ENCODE data around the gene HSPA12A.

Gene HSPA12A

DNA sequence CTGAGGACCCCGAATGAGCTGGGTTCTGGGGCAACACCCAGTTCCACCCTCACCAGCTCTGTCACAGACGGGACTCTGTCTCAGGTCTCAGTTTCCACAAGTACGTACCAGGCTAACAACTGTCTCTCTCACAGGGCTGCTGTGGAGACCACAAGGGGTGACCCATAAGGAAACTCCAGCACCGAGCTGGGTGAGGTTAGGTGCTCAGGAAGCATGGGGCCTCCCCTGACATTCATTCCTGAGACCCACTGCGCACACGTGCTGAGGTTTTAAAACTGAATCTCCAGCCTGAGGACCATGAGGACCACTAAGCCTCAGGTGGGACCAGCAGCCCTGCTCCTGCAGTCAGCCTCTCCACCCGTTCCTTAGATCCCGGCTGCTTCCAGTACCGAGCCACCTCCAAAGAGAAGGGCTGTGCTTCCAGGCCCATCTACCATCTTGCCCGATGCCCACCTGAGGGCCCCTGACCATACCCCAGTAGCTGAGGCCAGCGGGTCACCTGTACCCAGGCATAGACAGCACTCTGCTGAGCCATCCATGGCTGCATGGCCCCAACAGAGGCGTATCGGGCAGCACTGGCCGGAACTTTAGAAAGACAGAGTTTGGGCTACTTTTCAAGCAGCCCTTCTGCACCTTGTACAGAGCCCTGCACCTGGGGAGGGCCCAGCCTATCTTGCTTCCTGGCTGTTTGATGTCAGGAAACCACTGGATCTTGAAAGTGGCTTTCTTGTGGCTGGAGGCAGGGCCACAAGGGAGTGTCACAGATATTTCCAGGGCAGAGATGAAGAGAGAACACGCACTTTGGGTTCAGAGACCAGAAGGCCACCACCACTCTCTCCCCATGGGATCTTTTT is 18.7 kb downstream of the HSPA12A start:
- H3K4me3 ChIP-seq (ENCODE audit: low read depth, low read length) = no peak overlapping the region
- H3K27me3 ChIP-seq (ENCODE audit: control insufficient read depth, insufficient read depth, low read length) = no peaks in the 10 kb centered on the region
- no peaks in the 10 kb centered on the region for H3K9me3 ChIP-seq (ENCODE audit: control insufficient read depth, insufficient read depth, low read length)
- no peaks in the 10 kb centered on the region for H3K36me3 ChIP-seq (ENCODE audit: control insufficient read depth, insufficient read depth, low read length)
- H3K4me1 ChIP-seq (ENCODE audit: control insufficient read depth, insufficient read depth, low read length) = peaks cover 18% of the 10 kb centered on the region
- H3K27ac ChIP-seq (ENCODE audit: low read depth, low read length) = no peak overlapping the region
- no peak overlapping the region for H3K9ac ChIP-seq (ENCODE audit: low read depth, low read length)

- H3K27ac ChIP-seq (ENCODE audit: low read depth, low read length) = no peak overlapping the region
- no peaks in the 10 kb centered on the region for H3K36me3 ChIP-seq (ENCODE audit: control insufficient read depth, insufficient read depth, low read length)
- no peak overlapping the region for H3K9ac ChIP-seq (ENCODE audit: low read depth, low read length)
- no peaks in the 10 kb centered on the region for H3K27me3 ChIP-seq (ENCODE audit: control insufficient read depth, insufficient read depth, low read length)
- H3K4me3 ChIP-seq (ENCODE audit: low read depth, low read length) = no peak overlapping the region
- no peaks in the 10 kb centered on the region for H3K9me3 ChIP-seq (ENCODE audit: control insufficient read depth, insufficient read depth, low read length)
- peaks cover 18% of the 10 kb centered on the region for H3K4me1 ChIP-seq (ENCODE audit: control insufficient read depth, insufficient read depth, low read length)
Observed at GRCh38 chr10:116722736-116723427, 19.5 kb downstream of the HSPA12A start.

- Histone ChIP-seq H3K9ac (ENCODE audit: low read depth, low read length) (no peak overlapping the region), H3K4me1 (ENCODE audit: control insufficient read depth, insufficient read depth, low read length) (peaks cover 18% of the 10 kb centered on the region), H3K27ac (ENCODE audit: low read depth, low read length) (peak overlapping the region; percentile 2), H3K36me3 (ENCODE audit: control insufficient read depth, insufficient read depth, low read length) (no peaks in the 10 kb centered on the region), H3K9me3 (ENCODE audit: control insufficient read depth, insufficient read depth, low read length) (no peaks in the 10 kb centered on the region), H3K4me3 (ENCODE audit: low read depth, low read length) (no peak overlapping the region), H3K27me3 (ENCODE audit: control insufficient read depth, insufficient read depth, low read length) (no peaks in the 10 kb centered on the region)
Observed at GRCh38 chr10:116721547-116722392, 20.6 kb downstream of the HSPA12A start.

DNA sequence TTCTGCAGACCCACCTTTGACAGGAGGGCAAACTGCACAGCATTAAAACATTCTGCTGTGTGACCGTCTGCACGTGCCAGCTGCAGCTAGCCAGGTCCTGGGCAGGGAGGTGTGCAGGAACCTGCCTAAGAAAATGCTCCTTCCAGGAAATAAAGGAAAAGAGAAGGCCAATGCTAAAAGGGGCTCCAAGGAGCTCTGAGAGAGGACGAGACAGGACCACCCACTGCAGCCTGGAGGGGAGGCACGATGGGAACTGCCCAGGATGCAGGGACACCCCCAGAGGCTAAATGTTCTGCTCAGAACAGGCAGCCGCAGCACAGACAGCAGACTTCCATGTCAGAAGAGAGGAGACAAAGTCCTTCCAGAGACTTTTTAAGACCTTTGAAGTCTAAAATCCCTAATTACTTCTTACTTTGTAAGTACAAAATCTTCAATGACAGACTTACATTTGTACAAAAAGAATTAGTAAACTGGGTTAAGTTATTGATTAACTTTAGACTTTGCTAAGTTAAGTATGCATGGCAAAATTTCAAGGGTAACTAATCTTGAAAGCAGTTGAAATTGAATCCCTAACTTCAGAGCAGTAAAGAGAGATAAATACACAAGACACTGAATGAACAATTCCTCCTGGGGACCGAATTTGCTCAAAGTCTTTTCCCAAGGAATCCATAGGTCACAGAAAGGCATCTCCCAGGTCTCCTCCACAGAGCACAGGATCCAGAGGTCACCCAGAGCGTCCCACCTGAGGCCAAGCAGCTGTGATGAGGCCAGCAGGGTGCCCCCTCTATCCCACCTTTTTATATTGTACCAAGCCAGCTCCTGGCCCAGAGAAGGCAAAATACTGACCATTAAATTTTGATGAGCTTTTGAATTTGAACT is 21.5 kb downstream of the HSPA12A start:
- Histone ChIP-seq H3K4me1 (ENCODE audit: control insufficient read depth, insufficient read depth, low read length) (peaks cover 18% of the 10 kb centered on the region), H3K36me3 (ENCODE audit: control insufficient read depth, insufficient read depth, low read length) (no peaks in the 10 kb centered on the region), H3K9me3 (ENCODE audit: control insufficient read depth, insufficient read depth, low read length) (no peaks in the 10 kb centered on the region), H3K4me3 (ENCODE audit: low read depth, low read length) (no peak overlapping the region), H3K27me3 (ENCODE audit: control insufficient read depth, insufficient read depth, low read length) (no peaks in the 10 kb centered on the region), H3K27ac (ENCODE audit: low read depth, low read length) (peak overlapping the region; percentile 2), H3K9ac (ENCODE audit: low read depth, low read length) (no peak overlapping the region)

- peaks cover 18% of the 10 kb centered on the region for H3K4me1 ChIP-seq (ENCODE audit: control insufficient read depth, insufficient read depth, low read length)
- no peaks in the 10 kb centered on the region for H3K9me3 ChIP-seq (ENCODE audit: control insufficient read depth, insufficient read depth, low read length)
- H3K27me3 ChIP-seq (ENCODE audit: control insufficient read depth, insufficient read depth, low read length) = no peaks in the 10 kb centered on the region
- no peak overlapping the region for H3K27ac ChIP-seq (ENCODE audit: low read depth, low read length)
- H3K36me3 ChIP-seq (ENCODE audit: control insufficient read depth, insufficient read depth, low read length) = no peaks in the 10 kb centered on the region
- H3K4me3 ChIP-seq (ENCODE audit: low read depth, low read length) = no peak overlapping the region
- H3K9ac ChIP-seq (ENCODE audit: low read depth, low read length) = no peak overlapping the region
Observed at GRCh38 chr10:116720241-116720643, 22.1 kb downstream of the HSPA12A start.

GRCh38 chr10:116719804-116720203 is 22.6 kb downstream of the HSPA12A start:
- Histone ChIP-seq H3K36me3 (ENCODE audit: control insufficient read depth, insufficient read depth, low read length) (no peaks in the 10 kb centered on the region), H3K27ac (ENCODE audit: low read depth, low read length) (no peak overlapping the region), H3K27me3 (ENCODE audit: control insufficient read depth, insufficient read depth, low read length) (no peaks in the 10 kb centered on the region), H3K9ac (ENCODE audit: low read depth, low read length) (no peak overlapping the region), H3K4me3 (ENCODE audit: low read depth, low read length) (no peak overlapping the region), H3K4me1 (ENCODE audit: control insufficient read depth, insufficient read depth, low read length) (peaks cover 18% of the 10 kb centered on the region), H3K9me3 (ENCODE audit: control insufficient read depth, insufficient read depth, low read length) (no peaks in the 10 kb centered on the region)

DNA sequence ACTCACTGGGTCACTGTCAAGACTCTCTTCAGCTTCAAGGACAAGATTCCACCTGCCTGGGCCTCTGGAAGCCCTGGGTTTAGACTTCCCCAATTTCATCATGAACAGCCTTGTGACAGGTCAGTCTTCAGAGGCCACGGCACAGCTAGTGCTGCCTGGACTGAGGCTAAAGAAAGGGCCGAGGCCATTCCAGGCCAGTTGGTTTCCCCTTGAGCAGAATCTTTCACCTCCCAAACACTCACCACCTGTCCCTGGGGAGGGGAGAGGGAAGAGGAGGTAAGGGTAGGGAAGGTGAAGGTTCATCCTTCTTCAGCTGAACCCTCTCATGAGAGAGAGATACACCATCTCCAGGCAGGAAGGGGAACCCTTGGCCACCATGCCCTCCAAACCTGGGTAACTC is 24.3 kb downstream of the HSPA12A start:
- H3K9ac ChIP-seq (ENCODE audit: low read depth, low read length) = no peak overlapping the region
- H3K27me3 ChIP-seq (ENCODE audit: control insufficient read depth, insufficient read depth, low read length) = no peaks in the 10 kb centered on the region
- no peak overlapping the region for H3K4me3 ChIP-seq (ENCODE audit: low read depth, low read length)
- peaks cover 18% of the 10 kb centered on the region for H3K4me1 ChIP-seq (ENCODE audit: control insufficient read depth, insufficient read depth, low read length)
- H3K9me3 ChIP-seq (ENCODE audit: control insufficient read depth, insufficient read depth, low read length) = no peaks in the 10 kb centered on the region
- no peaks in the 10 kb centered on the region for H3K36me3 ChIP-seq (ENCODE audit: control insufficient read depth, insufficient read depth, low read length)
- H3K27ac ChIP-seq (ENCODE audit: low read depth, low read length) = no peak overlapping the region

DNA sequence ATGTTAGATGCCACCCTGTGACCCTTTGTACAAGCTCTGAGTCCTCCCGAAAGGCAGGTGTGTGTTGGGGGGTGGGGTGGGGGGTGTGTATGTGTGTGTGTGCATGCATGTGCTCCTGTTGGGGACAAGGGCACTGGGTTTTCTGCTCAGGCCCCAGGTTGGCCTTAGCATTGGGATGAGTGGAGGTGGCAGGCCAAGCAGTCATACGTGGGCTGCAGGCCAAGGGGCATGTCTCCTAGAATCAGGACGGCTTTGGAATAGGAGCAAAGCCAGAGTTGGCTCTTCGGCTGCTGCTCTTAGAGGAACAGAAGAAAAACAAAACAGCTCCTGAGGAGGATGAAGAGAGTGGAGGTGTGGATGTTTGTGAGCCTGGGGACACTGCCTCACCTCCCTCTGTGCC is 26.0 kb downstream of the HSPA12A start:
- peaks cover 9% of the 10 kb centered on the region for H3K4me1 ChIP-seq (ENCODE audit: control insufficient read depth, insufficient read depth, low read length)
- H3K27ac ChIP-seq (ENCODE audit: low read depth, low read length) = no peak overlapping the region
- no peaks in the 10 kb centered on the region for H3K9me3 ChIP-seq (ENCODE audit: control insufficient read depth, insufficient read depth, low read length)
- no peak overlapping the region for H3K9ac ChIP-seq (ENCODE audit: low read depth, low read length)
- H3K4me3 ChIP-seq (ENCODE audit: low read depth, low read length) = no peak overlapping the region
- no peaks in the 10 kb centered on the region for H3K36me3 ChIP-seq (ENCODE audit: control insufficient read depth, insufficient read depth, low read length)
- H3K27me3 ChIP-seq (ENCODE audit: control insufficient read depth, insufficient read depth, low read length) = no peaks in the 10 kb centered on the region

DNA sequence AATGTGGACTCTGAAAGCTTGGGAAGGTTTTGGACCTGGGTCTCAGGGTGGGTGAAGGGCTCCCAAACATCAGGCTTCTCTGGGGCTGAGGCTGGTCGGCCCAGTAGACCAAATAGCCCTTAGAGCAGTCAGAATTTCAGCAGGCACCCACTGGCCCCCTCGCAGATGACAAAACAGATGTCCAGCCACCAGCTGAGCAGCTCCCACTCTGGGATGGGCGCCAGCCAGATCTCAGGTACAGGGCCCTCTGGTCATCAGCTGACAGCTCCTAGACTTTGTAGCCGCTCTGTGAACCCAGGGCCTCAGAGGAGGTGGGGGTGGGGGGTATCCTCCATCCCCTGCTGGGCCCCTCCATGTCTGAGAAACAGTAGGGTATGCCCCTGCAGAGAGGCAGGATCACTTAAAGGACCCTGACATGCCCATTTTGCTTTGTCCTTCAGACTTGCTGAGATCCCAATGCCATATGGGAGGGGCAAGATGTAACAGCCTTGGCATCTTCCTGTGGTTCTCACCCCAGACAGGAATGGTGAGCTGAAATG is 26.5 kb downstream of the HSPA12A start:
- Histone ChIP-seq H3K4me3 (ENCODE audit: low read depth, low read length) (no peak overlapping the region), H3K9ac (ENCODE audit: low read depth, low read length) (no peak overlapping the region), H3K27me3 (ENCODE audit: control insufficient read depth, insufficient read depth, low read length) (no peaks in the 10 kb centered on the region), H3K27ac (ENCODE audit: low read depth, low read length) (no peak overlapping the region), H3K36me3 (ENCODE audit: control insufficient read depth, insufficient read depth, low read length) (no peaks in the 10 kb centered on the region), H3K9me3 (ENCODE audit: control insufficient read depth, insufficient read depth, low read length) (no peaks in the 10 kb centered on the region), H3K4me1 (ENCODE audit: control insufficient read depth, insufficient read depth, low read length) (0 out of 2 replicates have a peak, but pooled peaks cover 5% of the 10 kb centered on the region)

- Histone ChIP-seq H3K27me3 (ENCODE audit: control insufficient read depth, insufficient read depth, low read length) (no peaks in the 10 kb centered on the region), H3K9ac (ENCODE audit: low read depth, low read length) (no peak overlapping the region), H3K4me3 (ENCODE audit: low read depth, low read length) (no peak overlapping the region), H3K27ac (ENCODE audit: low read depth, low read length) (no peak overlapping the region), H3K4me1 (ENCODE audit: control insufficient read depth, insufficient read depth, low read length) (no peaks in the 10 kb centered on the region), H3K36me3 (ENCODE audit: control insufficient read depth, insufficient read depth, low read length) (no peaks in the 10 kb centered on the region), H3K9me3 (ENCODE audit: control insufficient read depth, insufficient read depth, low read length) (no peaks in the 10 kb centered on the region)
Observed at GRCh38 chr10:116715341-116715740, 27.0 kb downstream of the HSPA12A start.
